ENCODE results near the gene SH3BP4.
"Not testable (repeated sequence)": the region's sequence is repeated elsewhere in the genome, so short reads cannot be mapped to it uniquely, and the experiment has no call there.

SH3BP4 gene

DNA sequence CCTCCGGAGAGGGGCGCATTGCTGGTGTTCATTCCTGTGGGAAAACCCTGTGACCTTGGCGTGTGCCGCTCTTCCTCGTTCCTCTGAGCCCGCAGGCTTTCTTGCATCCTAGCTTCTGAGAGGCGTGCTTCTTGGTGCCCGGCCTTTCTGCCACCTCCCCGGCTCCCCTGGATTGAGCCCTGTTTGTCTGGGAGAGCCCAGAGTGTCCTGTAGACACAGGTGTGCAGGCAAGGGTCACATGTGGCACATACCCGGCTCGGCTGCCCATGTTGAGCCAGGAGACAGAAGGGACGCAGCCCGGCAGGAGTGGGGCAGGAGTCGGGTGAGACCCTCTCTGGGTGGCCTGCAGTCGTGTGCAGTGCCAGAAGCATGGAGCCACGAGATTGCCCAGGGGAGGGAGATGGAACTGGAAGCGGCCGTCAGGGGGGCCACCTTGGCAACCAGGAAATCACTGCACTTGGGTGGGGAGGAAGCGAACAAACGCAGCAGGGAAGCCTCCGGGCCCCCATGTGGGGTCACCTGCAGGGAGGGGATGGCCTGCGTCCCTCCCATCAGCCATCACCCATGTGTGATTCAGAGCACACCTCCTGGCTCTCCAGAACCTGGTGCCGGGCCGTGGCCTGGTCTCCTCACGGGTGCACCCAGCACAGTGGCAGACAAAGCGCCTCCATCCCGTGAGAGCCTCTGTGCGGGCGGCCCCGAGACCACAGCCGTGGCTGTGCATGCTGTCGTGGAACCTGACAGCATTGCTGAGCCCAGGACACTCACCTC lies 92.9 kb downstream of the SH3BP4 start:
- no peak for DNase-seq

DNA sequence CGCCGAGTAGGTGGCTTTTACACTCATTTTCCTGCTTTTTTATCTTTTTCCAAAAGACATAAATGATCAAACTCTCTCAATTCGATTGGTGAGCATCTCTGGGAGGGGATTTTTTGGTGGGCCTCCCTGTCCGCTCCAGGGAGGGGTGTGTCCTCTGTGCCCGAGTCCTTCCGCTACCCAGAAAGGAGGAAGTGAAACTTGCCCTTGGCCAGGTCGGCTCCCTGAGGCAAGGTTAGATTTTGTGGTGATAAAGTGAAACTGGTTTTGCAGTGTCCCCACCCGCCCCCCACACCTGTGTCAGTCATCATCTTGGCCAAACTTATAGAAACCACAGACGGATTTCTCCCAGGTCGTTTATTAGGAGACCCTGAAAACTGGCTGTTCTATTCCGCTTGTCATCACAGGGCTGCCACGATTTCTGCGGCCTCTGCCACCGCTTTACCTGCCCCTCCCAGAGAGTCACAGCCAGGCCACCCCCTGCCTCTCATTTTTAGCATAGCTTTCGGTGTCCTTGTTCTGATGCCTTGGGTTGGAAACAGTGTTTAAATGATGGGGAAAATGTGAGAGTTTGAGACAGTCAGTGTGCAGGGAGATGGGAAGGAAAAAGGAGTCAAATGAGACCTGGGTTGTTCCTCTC lies 93.6 kb downstream of the SH3BP4 start:
- no peak for DNase-seq

DNA sequence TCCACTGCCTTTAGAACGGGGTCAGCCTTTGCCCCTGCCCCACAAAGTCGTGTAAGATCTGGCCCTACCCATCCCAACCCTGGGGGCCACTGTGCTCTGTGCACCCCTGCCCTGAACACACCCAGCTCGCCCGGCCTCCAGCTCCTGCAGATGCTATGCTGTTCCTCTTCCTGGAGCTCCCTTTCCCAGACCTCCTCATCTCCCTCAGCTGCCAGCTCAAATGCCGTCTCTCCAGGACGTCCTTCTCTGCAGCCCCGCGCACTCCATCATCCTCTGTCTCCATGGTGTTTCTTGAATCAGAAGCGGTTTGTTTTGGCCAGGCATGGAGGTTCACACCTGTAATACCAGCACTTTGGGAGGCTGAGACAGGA lies 94.1 kb downstream of the SH3BP4 start:
- no peak for DNase-seq

DNA sequence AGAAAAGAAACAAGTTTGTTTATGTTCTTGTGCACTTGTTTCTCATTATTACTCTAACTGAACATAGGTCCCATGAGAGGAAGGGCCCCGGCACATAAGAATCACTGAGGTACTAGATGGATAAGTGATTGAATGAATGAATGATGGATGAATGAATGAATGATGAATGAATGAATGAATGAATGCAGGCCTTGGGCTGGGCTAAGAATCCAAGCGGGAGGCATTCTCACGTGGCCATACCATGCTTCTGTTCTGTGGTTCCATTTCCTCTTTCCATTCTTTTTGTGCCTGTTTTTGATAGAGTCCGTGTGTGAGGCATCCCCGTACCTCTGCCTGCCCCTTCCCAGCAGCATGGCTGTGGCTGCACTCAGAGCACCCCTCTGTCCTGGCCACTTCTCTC lies 94.8 kb downstream of the SH3BP4 start:
- DNase-seq: no peak

DNA sequence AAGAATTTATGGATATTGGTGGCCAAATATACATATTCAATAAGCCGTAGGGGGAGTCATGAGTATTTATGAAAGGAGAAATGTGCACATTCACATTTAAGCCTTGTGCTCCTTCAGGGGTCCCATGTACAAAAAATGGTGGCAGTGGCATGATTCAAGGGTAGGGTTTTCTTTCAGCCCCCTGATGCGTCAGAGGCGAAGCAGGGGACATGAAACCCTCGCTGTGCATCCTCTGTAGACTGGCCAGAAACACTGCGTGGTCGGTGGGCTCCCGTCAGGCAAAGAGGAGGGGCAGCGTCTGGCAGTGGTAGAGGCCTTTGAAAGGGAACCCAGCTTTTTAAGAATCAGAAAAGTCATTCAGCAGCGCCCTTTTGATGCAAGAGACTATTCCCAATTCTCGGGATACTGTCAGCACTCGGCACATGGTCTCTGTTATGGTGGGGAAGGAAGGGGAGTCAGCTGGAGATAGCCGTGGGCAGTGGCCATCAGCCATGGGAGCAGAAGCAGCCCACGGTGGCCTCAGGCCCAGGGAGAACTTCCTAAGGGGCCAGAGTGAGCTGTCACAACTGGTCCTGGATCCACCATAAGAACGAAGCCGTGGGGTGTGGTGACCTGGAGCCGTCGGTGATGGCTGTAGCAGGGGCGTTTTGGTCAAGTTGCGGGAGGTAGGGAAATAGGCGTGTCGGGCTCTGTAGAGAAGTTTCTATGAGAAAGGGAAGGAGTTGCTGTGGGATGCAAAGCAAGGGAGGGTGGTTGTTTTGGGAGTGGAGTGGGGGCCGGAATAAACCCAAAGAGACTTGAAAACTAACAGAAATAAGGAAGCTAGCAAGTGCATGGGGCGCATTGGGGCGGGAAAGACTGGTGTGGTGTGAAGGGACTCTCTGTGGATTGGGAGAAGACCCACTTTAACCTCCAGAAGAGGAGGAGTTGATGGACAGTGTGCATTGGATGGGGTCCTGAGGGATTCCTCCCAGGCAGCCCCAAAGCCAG lies 95.6 kb downstream of the SH3BP4 start:
- DNase-seq: no peak

DNA sequence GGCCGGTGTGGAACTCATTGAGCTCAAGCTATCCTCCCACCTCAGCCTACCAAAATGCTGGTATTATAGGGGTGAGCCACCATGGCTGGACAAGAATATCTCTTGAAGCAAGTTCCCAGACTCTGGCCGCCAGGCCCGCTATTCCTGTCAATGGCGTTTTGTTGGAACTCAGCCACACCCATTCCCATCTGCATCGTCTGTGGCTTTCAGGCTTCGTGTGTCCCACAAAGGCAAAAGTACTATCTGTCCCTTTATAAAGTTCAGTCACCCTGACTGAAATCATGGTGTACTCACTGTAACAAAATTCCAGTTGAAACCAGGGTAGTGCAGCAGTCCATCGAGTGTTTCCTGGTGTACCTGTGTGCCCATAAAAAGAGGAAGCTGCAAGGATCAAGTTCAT lies 96.7 kb downstream of the SH3BP4 start:
- DNase-seq: no peak

DNA sequence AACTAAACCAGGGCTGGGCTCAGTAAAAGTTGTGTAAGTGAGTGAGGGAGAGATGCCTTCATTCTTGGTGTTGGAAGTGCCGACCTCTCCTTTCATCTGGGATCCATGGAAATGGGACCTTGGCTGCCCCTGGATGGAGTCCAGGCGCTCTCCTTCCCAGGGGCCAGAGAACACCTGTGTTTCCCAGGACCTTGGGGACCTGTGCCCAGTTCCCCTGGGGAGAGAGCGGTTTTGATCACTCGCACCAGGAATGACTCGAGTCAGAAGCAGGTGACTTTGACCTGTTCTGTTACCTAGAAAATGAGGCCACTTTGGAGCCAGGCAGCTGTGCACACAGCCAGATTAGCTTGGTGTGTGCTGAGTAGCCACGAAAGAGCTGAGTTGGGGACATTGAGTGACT lies 97.3 kb downstream of the SH3BP4 start:
- no peak for DNase-seq

DNA sequence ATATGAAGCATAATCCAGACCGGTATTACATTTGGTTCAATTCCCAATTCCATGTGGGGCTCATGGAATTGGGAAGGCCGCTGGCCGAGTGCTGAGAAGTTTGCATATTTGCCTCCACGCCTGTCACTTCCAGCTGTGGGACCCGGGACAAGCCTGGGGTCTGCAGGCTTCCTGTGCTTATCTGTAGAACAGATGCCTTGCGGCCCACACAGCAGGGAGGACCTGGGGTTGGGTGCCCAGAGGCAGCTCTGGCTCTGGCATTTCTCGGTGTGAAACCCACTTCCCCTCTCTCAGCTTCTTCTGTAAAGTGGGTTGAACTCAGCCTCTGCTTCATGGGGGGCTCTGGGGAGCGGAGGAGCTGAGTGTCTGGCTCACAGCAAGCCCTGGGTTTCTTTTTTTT lies 97.9 kb downstream of the SH3BP4 start:
- no peak for DNase-seq

DNA sequence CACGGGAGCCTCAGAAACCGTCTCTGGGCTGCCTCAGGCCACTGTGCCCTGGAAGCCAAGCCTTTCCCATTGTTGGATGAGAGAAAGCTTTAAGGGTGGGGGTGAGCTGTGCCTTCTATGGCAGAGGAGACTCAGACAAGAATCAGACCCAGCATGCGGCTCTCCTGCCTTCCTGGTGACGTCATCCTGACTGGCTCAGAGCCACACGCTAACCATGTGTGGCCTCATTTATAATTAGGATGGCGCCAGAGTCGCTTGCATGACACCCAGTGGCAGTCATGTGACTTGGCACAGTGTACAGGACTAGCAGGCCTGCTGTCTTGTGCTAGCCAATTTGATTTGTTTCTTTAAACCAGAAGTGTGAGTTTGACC lies 99.1 kb downstream of the SH3BP4 start:
- DNase-seq: no peak

DNA sequence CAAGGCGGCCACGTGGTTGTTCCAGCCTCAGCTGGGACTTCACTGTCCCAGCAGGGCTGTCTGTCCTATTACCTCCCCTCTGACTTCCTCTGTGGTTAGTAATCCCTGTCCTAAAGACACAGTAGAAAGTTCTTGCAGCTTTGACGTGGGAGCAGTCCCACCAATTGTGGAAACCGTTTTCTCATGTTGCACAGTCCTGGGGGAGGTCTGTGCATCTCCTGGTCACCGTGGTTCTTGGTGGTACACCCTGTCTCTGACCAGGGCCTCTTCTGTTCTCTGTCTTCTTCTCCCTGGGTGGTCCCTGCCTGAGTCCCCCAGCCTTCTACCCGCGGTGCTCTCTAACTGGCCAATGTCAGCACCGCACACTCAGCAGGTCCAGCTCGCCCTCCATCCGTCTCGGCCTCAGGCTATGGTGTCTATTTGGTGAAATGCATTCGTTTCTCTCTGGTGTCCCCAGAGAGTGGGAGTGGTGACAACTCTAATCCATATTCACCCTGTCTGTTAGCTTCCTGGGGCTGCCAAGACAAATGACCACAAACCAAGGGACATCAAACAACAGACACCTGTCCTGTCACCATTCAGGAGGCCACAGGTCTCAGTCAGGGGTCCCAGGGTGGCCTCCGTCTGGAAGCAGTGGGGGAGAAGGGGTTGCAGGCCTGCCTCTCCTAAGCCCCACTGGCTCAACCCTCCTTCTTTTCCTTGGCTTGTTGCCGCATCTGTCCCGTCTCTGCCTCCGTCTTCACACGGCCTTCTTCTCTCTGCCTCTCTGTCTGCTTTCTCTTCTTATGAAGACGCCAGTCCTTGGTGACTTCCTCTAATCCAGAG lies 99.8 kb downstream of the SH3BP4 start:
- no peak for DNase-seq

DNA sequence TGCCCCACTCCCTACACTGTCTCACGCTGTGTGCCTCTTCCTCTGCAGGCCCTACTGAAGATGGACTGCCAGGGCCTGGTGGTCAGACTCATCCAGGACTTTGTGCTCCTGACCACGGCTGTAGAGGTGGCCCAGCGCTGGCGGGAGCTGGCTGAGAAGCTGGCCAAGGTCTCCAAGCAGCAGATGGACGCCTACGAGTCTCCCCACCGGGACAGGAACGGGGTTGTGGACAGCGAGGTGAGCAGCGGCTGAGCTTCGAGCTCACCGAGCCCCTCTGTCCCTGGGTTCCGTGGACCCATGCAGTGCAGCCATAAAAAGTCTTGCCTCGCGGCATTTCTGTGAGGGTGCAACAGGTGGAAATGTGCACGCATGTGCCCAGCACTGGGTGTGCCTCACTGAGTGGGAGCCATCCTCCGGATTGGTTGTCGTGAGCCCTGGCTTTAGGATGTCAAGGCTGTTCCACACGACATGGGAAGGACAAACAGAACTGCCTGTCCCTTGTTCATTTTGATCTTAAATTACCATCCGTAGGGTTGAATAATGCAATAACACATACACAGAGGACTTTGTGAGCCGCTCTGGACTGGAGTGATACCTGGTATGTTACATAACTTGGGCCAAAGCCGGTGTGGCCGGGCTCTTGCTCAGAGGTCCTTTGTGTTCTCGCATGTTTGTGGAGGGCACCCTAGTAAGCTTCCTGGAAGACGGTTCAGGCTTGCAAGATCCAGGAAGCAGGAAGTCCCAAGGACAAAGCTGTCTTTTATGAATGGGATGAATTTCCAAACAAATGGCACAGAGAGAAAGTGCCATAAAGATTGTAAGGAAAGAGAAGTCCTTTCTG lies 100.9 kb downstream of the SH3BP4 start:
- DNase-seq: no peak

DNA sequence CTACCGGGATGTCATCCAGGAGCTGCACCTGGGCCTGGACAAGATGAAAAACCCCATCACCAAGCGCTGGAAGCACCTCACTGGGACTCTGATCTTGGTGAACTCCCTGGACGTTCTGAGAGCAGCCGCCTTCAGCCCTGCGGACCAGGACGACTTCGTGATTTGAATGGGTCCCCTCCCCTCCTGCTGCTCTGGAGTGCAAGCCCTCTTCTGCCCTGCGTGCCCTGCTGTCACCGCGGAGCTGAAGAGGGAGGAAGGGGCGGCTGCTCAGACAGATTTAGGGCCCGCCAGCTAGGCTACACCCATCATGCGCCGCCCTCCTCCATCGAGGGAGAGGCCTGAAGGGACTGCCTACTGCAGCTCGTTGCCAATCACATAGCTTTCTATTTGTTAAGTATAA lies 101.8 kb downstream of the SH3BP4 start:
- DNase-seq: no peak

DNA sequence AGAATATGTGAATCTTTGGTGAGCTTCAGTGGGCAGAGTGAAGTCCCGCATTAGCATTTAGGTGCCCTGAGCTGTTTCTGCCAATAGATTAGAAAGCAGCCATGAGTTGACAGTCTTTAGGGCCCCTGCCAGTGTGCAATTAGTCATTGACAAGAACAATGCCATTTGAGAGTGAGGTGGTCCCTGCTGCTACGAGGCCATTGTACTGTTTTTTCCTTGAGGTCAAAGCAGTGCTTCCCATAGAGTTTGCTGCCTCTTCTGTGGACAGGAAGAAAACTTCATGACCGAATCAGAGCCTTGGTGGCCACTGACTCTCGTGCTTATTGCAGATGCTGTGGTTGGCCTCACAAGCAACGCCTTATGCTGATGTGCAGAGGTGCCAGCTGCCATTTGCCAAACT lies 102.7 kb downstream of the SH3BP4 start:
- no peak for DNase-seq

DNA sequence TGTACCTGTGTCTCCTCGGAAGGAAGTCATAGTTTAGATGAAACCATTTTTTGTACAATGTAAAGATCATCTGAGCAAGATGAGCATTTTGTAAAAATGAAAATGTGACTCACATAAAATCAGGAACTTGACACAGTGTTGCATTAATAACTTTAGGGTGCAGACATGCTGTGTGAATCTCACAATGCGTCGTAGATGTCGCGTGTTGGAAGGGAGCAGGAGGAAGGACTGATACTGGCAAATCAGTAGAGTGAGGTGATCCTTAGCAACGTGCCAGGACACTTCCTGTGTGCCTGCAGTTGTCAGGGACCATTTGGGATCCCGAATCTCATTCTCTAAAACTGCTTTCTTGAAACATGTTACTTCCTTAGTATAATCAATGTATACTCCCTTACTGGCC lies 103.1 kb downstream of the SH3BP4 start:
- no peak for DNase-seq

DNA sequence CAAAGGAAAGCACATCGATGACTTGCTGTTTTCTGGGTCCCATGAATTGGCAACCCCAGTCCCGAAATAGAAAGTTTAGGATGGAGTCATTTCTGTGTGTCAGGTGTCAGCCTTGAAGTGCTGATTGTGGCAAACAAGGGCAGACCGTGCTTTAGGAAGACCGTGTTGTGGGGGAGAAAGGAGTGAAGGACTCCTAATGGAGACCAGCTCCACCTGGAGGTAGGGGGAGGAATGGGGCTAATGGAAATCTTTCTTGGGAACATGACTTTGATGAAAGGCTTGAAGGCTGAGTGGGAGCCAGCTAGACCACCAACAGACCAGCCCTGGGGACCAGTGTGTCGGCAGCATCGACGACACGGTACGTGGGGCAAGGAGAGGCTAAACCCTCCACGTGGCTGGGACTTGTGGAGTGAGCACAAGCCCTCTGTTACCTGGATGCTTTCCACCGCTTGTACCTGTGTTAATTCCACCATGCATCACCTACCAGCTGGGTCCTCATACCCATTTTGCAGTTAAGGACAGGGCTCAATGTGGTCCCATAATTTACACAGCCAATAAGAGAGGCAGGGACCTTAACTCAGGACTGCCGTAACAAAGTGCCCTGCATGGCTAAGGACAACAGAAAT lies 104.2 kb downstream of the SH3BP4 start:
- no peak for DNase-seq

DNA sequence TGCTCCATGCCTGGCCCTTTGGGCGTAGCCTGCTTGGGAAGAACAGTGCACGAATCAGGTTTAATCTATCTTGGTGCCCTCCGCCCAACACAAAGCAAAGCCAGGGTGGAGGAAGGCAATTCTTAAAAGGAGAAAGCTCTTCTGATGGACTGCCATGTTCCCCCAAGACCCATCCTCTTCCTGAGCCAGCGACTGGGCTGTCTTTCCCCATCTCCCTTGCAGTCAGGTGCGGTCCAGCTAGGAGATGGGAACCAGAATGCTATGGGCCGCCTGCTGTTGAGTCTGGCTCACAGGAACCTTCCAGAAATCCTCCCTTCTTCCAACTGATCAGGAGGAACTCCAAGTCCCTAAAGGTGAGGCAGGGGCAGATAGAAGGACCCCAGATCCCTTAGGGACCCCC lies 105.0 kb downstream of the SH3BP4 start:
- no peak for DNase-seq

DNA sequence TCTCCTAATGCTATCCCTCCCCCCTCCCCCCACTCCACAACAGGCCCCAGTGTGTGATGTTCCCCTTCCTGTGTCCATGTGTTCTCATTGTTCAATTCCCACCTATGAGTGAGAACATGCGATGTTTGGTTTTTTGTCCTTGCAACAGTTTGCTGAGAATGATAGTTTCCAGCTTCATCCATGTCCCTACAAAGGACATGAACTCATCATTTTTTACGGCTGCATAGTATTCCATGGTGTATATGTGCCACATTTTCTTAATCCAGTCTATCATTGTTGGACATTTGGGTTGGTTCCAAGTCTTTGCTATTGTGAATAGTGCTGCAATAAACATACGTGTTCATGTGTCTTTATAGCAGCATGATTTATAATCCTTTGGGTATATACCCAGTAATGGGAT lies 105.8 kb downstream of the SH3BP4 start:
- not testable (repeated sequence) for DNase-seq

DNA sequence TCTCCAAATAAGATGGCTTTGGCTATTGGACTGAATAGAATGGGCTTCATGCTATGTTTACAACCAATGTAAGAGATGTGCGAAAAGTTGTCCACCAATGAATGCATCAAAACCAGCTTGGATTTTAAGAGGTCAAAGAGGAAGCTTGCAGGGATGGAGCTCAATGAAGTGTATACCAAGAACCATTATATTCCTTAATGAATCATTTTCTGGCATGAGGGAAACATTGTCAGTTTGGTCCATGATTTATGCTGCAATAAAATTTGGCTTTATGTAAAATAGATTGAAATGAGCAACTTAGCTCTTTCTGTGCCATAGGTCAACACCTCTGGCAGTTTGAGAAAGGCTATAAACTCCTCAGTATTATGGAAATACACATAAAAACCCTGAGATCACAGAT lies 107.3 kb downstream of the SH3BP4 start:
- no peak for DNase-seq

DNA sequence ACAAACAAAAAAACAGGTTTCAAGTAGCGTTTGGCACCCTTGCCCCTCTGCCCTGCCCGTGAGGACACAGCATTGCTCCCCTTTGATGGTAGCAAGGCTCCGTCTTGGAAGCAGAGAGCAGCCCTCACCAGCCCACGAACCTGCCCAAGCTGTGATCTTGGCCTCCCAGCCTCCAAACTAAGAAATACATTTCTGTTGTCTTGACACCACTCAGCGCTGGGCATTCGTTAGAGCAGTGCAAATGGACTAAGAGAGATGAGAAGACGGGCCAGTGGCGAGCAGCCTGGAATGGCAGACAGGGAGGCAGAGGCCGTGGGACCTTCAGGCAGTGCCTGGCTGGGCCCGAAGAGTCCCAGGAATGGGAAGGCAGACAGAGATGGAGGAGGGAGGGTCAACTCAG lies 109.8 kb downstream of the SH3BP4 start:
- DNase-seq: no peak

DNA sequence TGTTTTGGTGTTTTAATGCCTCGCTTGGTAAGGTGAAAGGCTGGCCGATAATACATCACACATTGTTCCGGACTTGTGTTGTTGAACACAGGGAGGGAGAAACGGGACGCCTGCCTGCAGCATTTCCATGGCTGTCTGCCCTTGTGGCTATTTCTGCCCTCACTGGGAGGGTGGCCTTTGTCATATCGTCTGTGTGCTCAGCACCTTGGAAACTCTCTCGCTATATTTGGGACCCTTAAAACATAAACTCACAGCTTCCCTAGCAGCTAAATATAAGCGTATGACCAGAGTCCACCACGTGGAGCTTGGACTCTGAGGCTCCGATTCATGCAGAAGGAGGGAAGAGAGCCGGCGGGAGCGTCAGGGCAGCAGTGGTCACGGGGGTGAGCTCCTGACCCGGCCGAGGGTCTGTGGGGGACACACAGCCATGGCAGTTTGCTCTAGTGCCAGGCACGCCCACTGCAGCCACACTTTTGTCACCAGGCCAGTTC lies 111.7 kb downstream of the SH3BP4 start:
- DNase-seq: no peak

DNA sequence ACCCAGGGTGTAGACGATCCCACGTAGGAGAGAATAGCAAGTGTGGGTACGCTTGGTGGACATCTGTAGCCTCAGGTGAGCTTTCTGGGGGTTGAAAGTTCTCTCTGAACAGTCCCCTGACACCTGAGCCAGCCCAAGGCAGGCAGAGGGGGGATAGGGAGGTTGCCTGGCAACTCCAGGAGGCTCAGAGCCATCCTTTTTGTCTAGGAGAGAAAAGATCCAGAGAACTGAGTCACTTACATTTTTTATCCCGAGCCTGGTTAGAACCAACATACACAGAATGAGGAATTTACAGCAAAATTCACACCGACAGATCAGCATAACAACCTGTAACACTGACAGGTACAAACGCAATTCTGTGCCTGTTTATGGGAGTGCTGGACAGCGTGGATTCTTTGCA lies 113.2 kb downstream of the SH3BP4 start:
- no peak for DNase-seq

Measured in KG1 (cell line).